ENCODE data around the gene ITGB4.
"Not testable (repeated sequence)": the region's sequence is repeated elsewhere in the genome, so short reads cannot be mapped to it uniquely, and the experiment has no call there.

ITGB4 gene

DNA sequence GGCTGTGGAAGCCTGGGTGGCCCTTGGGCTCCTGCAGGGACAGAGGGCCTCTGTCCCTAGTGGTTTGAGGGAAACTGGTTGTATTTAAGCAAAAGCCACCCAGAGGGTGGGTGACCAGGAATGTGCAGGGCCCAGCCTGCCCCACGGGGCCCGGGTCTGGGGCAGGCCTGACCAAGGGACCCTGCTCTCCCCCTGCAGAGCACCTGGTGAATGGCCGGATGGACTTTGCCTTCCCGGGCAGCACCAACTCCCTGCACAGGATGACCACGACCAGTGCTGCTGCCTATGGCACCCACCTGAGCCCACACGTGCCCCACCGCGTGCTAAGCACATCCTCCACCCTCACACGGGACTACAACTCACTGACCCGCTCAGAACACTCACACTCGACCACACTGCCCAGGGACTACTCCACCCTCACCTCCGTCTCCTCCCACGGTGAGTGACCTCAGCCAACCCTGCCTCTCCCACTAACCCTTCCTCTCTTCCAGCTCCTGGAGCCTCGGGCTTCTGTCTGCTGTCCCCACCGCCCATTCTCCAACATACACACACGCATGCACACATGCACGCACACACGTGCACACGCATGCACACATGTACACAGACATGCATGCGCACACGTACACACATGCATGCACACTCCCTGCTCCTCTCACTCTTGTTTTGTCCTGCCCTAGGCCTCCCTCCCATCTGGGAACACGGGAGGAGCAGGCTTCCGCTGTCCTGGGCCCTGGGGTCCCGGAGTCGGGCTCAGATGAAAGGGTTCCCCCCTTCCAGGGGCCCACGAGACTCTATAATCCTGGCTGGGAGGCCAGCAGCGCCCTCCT is 33.3 kb downstream of the ITGB4 start:
- DNase-seq: no peak

DNA sequence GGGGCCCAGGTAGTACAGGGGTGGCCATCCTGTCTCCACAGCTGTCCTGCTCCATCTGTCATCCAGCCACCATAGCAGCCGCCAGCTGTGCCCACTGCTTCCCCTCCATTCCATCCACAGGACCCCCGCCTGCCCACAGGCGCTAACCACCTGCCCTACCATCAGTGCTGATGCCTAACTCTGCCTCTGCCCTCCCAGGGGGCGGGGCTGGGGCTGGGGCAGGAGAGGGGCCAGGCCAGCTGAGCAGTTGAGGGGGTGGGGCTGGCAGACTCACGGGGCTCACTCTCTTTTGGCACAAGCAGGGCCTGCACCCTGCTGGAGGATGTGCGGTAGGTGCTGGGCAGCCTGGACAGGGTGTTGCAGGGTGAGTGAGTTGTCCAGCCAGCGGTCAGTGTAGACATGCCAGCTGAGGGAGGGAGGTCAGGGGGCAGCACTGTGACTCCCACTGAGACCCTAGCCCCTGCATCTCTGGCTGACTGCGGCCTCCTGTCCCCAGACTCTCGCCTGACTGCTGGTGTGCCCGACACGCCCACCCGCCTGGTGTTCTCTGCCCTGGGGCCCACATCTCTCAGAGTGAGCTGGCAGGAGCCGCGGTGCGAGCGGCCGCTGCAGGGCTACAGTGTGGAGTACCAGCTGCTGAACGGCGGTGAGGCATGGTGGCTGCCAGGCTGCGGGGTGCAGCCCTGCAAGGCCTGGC is 34.1 kb downstream of the ITGB4 start:
- no peak for DNase-seq

DNA sequence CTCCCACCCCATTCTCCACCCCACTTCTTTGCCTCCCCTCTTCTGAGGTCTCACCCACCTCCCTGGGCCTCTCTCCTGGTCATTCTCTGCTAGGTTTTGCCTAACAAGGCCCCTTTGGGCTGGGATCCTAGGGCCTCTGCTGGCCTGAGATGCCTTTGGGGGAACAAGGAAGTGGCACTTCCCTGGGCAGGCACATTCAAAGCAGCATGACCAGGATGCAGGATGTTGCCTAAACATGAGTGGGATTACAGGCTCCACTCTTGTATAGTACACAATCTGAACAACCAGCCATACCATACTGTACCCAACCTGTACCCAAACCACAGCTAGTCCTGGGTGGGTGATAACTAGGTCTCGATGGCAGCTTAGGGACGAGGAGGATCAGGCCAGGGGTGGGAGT is 34.7 kb downstream of the ITGB4 start:
- DNase-seq: no peak

DNA sequence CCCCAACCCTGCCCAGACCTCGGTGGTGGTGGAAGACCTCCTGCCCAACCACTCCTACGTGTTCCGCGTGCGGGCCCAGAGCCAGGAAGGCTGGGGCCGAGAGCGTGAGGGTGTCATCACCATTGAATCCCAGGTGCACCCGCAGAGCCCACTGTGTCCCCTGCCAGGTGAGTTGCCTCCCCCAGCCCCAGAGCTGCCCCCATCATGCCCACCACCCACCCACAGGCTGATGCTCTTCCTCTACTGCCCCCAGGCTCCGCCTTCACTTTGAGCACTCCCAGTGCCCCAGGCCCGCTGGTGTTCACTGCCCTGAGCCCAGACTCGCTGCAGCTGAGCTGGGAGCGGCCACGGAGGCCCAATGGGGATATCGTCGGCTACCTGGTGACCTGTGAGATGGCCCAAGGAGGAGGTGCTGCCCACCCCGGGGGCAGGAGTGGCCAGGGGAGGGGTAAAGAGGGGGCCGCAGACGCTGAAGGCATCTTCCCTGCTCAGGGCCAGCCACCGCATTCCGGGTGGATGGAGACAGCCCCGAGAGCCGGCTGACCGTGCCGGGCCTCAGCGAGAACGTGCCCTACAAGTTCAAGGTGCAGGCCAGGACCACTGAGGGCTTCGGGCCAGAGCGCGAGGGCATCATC is 35.3 kb downstream of the ITGB4 start:
- no peak for DNase-seq

DNA sequence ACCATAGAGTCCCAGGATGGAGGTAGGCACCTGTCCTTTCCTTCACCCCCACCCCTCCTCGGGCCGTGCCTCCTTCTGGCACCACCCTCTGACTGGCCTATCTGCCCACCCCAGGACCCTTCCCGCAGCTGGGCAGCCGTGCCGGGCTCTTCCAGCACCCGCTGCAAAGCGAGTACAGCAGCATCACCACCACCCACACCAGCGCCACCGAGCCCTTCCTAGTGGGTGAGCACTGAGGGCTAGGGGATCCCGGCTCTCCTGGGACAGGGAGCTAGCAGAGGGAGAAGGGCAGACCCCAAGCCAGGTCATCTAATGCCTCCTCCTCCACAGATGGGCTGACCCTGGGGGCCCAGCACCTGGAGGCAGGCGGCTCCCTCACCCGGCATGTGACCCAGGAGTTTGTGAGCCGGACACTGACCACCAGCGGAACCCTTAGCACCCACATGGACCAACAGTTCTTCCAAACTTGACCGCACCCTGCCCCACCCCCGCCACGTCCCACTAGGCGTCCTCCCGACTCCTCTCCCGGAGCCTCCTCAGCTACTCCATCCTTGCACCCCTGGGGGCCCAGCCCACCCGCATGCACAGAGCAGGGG is 35.9 kb downstream of the ITGB4 start:
- no peak for DNase-seq

DNA sequence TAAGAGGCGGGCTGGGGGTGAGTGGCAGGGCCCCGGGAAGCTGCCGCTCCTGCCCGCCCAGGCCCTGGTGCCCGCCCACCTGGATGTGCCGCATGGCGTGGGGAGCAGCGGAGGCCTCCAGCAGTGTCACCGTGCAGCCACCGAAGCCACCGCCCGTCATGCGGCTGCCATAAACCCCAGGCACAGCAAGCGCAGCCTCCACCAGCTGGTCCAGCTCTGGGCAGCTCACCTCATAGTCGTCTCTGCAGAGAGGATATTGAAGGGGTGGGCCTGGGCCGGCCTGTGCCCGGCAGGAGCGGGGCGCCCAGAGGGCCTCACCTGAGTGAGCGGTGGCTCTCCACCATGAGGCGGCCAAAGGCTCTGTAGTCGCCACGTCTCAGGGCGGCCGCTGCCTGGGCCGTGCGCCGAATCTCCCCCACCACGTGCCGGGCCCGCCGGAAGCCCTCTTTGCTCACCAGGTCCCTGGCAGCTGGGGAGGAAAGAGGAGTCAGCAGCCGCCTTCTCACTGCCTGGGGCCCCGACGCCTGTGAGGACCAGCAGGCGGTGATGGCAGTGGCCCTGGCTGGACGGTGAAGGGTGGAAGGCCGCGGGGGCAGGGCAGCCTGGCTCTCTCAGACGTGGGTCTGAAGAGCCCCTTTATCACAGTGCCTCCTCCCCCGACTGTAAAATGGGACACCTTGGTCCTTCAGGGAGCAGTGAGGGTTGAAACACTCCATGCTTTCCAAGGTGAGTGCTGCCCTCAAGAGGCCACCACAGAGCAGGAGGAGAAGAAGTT is 37.1 kb downstream of the ITGB4 start:
- DNase-seq: peak; percentile 39

DNA sequence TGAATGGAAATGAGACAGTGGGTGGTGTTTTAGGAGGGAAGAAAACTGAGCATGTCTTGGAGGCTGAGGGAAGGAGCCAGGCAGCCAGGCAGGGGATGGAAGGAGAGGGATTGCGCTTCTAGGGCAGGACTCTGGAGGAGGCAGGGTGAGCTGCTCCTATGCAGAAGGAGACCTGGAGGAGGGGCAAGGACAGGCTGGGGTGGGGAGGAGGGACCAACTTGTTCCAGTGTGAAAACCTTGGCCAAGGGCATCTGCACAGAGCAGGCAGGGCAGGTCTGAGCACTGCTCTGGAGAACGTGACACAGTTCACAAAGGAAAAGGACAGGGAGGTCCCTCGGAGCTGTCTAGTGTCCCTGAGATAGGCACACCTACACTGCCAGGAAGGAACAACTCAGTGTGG is 38.2 kb downstream of the ITGB4 start:
- no peak for DNase-seq

DNA sequence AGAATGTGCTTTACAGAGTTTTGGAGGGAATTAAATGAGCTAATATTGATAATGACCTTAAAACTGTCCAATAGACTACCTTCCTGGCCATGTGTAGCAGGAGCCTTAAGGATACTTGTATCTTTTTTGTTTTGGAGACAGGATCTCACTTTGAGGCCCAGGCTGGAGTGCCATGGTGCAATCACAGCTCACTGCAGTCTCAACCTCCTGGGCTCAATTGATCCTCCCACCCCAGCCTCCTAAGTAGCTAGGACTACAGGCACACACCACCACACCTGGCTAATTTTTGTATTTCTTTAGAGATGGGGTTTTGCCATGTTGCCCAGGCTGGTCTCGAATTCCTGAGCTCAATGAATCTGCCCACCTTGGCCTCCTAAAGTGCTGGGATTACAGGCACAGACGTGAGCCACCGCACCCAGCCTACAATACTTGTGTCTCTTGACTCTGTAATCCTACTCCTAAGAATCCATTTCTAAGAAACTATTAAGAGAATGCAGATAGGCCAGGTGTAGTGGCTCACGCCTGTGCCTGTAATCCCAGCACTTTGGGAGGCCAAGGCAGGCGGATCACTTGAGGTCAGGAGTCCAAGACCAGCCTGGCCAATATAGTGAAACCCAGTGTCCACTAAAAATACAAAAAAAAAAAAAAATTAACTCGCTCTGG is 38.9 kb downstream of the ITGB4 start:
- not testable (repeated sequence) for DNase-seq

DNA sequence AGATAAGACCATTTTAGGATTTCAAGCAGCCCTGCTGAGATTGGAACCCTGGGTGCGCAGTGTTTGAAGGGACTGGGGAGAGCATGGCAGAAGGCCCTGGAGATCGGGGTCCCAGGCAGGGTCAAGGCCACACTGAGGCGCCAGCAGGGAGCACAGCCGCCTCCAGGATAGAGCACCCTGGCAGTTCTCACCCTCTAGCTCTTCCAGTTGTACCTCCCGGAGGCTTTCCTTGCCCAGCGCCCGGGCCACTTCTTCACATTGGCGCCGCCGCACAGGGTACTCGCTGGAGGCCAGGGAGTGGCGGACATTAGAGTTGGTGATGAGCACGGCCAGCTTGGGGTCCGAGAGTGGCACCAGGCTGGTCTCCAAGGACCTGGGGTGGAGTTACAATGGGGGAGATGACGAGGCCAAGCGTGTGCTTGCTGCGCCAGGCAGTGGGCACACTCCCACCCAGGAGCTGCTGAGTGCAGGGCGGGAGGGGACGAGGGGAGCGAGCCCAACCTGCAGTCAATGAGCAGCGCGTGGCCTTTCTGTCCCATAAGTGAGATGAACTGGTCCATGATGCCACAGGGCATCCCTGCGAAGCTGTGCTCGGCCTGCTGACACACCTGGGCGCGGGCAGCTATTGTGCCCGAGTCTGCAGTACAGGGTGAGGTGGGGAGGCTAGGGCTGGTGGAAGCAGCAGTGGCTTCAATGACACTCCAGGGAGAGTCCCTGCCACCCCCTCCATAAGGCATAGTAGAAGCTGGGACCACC is 41.4 kb downstream of the ITGB4 start:
- no peak for DNase-seq

DNA sequence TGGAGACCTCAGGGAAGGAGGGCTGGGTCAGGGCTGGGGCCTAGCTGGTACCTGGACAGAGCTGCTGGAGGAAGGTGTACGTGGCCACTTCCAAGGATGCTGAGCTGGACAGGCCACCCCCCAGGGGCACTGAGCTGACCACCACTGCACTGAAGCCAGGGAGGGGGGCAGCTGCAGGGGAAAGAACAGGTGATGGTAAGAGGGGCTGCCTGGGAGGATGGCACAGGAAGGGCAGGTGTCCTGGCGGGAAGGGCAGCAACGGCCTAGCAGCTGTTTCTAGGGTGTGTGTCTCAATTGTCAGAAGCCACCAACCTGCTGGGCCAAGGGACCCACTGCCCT is 42.0 kb downstream of the ITGB4 start:
- DNase-seq: no peak

DNA sequence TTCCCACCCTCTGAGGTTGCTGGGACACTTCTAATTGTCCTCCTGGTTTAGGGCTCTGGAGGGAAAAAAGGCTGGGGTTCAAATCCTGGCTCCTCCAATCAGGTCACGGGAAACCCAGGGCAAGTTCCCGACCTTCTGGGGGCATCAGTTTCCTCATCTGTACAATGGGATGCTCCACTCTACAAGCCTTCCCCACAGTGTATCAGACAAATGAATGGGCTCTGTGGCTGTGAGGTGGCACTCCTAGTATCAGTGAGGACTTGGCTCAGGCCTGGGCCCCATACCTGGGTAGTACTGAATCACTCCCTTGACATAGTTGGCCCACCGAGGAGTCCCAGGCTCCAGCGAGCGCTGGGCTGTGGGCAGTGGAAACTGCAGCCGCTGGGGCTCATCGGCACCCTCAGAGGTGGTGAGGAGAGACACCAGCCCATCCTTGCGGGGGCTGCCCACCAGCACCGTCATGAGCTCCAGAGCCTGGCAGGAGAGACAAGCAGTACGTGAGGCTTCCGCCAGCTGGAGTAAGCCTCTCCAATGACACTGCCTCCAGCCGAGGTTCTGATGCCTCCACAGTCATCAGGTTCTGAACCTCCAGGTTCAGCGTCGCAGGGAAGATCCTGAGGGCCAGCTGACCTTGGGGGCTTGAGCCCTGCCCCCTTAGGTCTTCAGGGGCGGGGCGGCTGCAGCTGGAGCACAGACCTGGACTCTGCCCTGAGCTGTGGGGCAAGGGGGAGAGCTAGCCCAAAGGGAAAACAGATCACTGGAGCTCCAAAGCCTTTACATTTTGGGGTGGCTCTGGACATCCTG is 42.6 kb downstream of the ITGB4 start:
- no peak for DNase-seq

DNA sequence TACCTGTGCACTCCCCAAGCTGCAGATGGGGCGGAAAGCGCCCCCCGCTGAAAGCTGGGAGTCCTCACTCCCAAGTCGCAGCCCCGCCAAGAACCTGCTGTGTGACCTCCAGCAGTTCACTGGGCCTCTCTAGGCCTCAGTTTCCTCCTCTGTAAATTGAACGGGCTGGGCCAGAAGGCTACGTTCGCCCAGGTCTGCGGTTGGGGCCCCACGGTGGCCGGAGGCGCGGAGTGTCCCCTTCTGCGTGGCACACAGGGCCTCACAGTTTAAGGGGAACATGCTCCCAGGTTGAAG is 43.1 kb downstream of the ITGB4 start:
- DNase-seq: no peak

DNA sequence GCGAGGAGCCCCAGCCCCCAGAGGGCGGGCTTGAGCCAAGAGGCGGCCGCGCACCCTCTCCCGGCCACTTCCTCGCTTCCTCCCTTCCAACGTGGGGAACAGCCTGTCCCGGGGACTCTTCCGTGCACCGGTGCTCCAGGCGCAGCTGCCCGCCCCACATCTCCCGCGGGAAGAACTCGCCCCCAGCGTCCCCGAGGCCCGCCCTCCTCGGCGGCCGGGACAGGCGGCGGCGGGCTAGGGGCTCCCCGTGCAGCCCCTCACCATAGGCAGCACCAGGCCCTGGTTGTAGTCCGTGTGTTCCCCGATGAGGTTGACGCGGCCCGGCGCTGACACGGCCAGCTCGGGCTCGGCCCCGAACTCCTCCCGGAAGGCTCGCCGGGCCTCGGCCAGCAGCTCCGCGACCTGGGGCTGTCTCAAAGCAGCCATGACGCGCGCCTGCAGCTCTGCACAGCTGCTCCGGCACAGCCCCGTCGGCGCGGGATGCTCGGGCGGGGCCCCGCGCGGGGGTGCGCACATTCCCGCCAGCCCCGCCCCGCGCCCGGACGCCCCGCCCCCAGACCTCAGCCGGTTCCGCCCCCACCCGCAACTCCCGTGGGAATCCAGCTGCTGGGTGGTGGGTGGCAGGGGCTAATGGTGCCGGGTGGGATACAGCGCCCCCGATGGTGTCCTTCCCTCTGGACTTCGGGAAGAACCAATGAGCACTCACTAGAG is 43.6 kb downstream of the ITGB4 start, which contains the start of gene GALK1:
TSS of gene GALK1 (minus strand) at position 482 of the 711 bp plus-strand sequence. CDS start at position 426, 56 bp downstream.
- DNase-seq: peak; percentile 68

DNA sequence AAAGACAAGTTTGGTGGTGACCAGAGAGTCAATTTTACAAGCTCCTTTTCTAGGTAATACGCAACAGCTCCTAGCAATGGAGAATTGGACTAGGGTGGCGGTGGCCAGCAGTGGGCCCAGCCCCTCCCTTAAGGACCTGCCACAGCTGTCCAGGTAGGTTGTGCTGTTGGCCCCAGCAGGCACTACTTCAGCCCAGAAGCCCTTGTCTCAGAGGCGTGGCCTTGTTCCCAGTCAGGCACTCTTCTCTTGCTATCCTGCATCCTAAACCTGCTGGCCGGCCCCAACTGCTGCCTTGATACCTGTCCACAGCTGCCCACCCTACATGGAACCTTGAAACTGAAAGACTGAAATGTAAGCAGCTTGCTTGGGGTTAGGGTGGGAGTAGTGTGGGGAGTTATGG is 44.7 kb downstream of the ITGB4 start:
- no peak for DNase-seq

DNA sequence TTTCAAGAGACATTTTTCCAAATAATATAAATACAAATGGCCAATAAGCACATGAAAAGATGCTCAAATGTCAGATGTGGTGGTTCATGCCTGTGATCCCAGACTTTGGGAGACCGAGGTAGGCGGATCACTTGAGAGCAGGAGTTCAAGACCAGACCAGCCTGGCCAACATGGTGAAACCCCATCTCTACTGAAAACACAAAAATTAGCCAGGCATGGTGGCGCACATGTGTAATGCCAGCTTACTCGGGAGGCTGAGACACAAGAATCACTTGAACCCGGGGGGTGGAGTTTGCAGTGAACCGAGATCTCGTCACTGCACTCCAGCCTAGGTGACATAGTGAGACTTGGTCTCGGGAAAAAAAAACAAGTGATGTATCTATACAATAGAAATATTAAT is 46.6 kb downstream of the ITGB4 start:
- DNase-seq: no peak

DNA sequence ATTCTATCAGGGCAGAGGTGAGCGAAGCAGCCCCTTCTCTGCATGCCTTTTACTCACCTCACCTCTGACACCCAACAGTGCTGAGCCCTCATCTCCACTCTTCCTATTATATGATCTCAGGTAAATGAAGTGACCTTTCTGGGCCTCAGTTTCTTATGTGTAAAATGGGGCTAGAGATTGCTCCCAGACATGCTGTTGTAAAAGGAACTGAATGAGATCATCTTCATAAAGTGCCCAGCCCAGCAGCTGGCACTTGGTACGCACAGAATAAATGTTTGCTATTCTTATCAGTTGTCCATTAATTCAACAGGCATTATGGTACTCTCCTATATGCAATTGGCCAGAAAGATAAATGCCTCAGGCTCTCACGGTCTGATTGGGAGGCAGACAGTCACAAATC is 48.3 kb downstream of the ITGB4 start:
- peak; percentile 84 for DNase-seq

DNA sequence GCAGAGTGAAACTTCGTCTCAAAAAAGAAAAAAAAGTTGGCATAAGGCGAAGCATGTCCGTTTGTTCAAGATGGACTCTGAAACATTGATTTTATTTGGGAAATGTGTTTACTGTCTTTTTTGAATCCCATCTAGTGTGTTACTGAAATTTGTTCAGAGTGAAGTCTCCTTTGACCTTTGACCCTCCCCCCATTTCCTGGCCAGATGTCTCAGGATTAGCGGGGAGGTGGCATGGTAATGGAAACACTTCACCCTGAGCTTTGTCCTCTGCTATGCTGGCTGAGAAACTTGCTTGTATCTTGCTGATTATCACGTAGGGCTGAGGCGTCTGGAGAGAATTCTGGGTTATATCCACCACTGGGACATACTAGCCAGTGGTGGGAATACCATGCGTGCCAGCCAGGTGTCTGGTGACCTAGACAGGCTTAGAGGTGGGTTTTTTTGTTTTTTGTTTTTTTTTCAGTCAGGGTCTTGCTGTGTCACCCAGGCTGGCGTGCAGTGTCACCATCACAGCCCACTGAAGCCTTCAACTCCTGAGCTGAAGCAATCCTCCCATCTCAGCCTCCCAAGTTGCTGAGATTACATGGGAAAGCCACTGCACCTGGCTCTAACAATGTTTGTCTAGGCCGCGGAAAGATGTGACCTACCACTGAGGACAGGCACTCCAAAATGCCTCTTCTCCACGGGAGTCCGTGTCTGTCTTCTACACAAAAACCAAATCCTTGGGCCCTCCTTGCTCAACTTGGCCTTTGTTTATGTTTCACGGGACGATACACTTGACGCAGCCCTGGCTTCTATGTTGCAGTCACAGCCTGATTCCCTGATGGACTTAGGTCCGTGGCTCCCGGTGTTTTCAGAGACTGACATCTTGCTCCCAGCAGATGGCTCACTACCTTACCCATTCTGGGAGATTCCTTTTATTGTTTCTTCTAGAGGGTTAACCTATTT is 50.3 kb downstream of the ITGB4 start:
- no peak for DNase-seq

DNA sequence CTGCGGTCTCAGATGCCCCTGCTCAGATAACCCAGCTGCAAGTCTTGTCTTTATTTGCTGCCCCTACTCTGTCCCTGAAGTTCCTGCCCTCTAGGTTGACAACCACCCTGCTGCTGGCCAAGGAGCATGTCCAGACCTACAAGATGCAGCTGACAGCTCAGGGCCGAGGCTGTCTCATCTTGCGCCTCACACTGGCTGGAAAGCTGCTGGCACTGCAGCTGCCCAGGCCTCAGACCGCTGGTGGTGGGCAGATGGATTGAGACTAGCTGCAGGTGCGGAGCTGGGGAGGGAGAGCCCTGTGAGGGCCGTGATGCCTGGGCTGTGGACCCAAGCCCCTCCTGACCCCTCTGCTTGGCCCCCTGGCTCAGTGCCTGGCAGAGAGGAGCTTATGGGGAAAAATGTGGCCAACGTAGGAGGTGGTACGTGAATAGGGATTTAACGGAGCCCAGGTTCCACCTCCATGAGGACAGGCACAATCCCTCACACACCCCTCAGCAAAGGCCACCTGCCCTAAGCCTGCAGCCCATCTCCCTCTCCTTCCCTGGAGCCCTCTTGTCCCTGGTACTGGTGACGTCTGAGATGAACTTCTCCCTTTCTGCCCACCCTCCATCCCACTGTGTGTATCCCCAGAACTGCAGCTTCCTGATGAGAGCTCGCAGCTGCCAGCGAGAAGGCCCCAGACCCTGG is 52.0 kb downstream of the ITGB4 start:
- no peak for DNase-seq

All from hematopoietic multipotent progenitor cell treated with erythropoietin and hydrocortisone succinate and interleukin-3 and kit ligand, for 8 days (in vitro differentiated cells).